Lower leg skin (tissue), 4 donors: ENCODE results near the gene SIK3. TPM values are rescaled to one million over a fixed set of nuclear protein-coding genes. Genes with fewer than 3 reads are reported as not detected.
"Not testable (repeated sequence)": the region's sequence is repeated elsewhere in the genome, so short reads cannot be mapped to it uniquely, and the experiment has no call there.

Experiments
- DNase-seq, 2 donors: peaks; one replicate each; pipeline ENCODE4 v3.0.0-alpha.2; 2019; ENCODE audit warnings: low spot score in 2 of 2
- H3K4me3 ChIP-seq: fragments of 200-600 bp; sonication (generic); 2 replicates; pipeline ENCODE4 v1.5.1; 2017; ENCODE audit warnings: mild to moderate bottlenecking, low read depth; ENCODE audit not compliant: poor library complexity, severe bottlenecking
- POLR2A ChIP-seq, 2 donors: fragments of 450-650 bp; IDR thresholded peaks; one replicate each; pipeline ENCODE4 v1.6.1; 2016 to 2017; ENCODE audit warnings: antibody characterized with exemption in 2 of 2, mild to moderate bottlenecking in 1 of 2, moderate library complexity in 1 of 2
- WGBS, 2 donors: methylation state at CpG; one replicate each; pipeline ENCODE4 v1.1.5; 2018; 5-methylcytosine and 5-hydroxymethylcytosine counted together
- intact Hi-C: fragments of 100-400 bp; cut with DNase I; formaldehyde crosslinking; loops from one replicate; pipeline ENCODE4 v1.15.0; 2023; ENCODE audit warnings: low total_unique reads
- total RNA-seq, 4 donors: library from RNA; depleted of rRNA; stranded (reverse); fragments of >200 nt; gene quantifications; one replicate each; pipeline ENCODE4 v1.1.0, GENCODE V29; 2016
- TF ChIP-seq, protein P1 (sequence below), 3 donors: fragments of 450-650 bp; IDR thresholded peaks; one replicate each; pipeline ENCODE4 v1.5.1; 2016; ENCODE audit warnings: antibody characterized with exemption in 3 of 3, mild to moderate bottlenecking in 3 of 3, moderate library complexity in 2 of 3

Gene SIK3
- total RNA-seq, 4 donors from 2014 or later = 26.7 to 37.5 (median 30.1) TPM

- TF ChIP-seq POLR2A (IDR thresholded peaks at IDR 0.05) = no peak
- TF ChIP-seq, protein P1, sequence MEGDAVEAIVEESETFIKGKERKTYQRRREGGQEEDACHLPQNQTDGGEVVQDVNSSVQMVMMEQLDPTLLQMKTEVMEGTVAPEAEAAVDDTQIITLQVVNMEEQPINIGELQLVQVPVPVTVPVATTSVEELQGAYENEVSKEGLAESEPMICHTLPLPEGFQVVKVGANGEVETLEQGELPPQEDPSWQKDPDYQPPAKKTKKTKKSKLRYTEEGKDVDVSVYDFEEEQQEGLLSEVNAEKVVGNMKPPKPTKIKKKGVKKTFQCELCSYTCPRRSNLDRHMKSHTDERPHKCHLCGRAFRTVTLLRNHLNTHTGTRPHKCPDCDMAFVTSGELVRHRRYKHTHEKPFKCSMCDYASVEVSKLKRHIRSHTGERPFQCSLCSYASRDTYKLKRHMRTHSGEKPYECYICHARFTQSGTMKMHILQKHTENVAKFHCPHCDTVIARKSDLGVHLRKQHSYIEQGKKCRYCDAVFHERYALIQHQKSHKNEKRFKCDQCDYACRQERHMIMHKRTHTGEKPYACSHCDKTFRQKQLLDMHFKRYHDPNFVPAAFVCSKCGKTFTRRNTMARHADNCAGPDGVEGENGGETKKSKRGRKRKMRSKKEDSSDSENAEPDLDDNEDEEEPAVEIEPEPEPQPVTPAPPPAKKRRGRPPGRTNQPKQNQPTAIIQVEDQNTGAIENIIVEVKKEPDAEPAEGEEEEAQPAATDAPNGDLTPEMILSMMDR (IDR thresholded peaks at IDR 0.05) = no peak
- 4 to 6% methylated on average over 5 of the region's 5 CpGs for WGBS, 2 donors
- H3K4me3 ChIP-seq = peak overlapping the region; percentile 83
- intact Hi-C loops = no loop called here
- DNase-seq = peak in 1 of 2 donors; percentile 32
Measured at GRCh38 chr11:117143390-117143789, 45.2 kb upstream of the SIK3 start.

GRCh38 chr11:117137223-117138086 is 39.2 kb upstream of the SIK3 start:
- no CpG with 5 or more reads among the region's 15 CpGs for WGBS, 2 donors
- H3K4me3 ChIP-seq, DNase-seq, intact Hi-C loops: not testable (repeated sequence)

DNA sequence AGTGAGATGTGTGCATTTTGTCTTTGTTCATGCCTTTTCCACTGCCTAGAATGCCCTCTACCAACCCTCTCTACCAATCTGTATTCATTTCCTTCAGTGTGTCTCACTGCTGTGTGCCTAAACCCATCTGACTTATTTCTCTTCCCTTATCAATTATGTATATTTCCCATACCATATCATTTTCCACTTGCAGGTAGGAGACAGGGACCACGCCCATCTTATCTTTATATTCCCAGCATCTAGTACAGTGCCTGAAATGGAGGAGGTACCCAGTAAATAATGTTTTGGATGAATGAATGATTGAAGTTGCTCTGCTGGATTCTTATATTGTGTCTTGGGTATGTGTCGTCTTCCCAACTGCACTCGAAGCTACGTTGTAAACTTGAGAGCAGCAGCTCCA is 36.8 kb upstream of the SIK3 start:
- H3K4me3 ChIP-seq, intact Hi-C loops: not testable (repeated sequence)

GRCh38 chr11:117134431-117134830 is 36.2 kb upstream of the SIK3 start:
- WGBS, 2 donors = 51 to 54% methylated on average over 2 to 3 of the region's 3 CpGs
- DNase-seq = no peak
- H3K4me3 ChIP-seq = no peak overlapping the region
- intact Hi-C loops = no loop called here
- TF ChIP-seq, protein P1 (IDR thresholded peaks at IDR 0.05) = no peak
- no peak for TF ChIP-seq POLR2A (IDR thresholded peaks at IDR 0.05)

More for the DNA sequence above, 36.8 kb upstream of the SIK3 start:
- 92% methylated on average over 1 of the region's 4 CpGs; no CpG with 5 or more reads in 1 of the 2 donors for WGBS, 2 donors
- not testable (repeated sequence) for DNase-seq

GRCh38 chr11:117130879-117131278 is 32.7 kb upstream of the SIK3 start:
- TF ChIP-seq, protein P1 (IDR thresholded peaks at IDR 0.05) = no peak
- TF ChIP-seq POLR2A (IDR thresholded peaks at IDR 0.05) = no peak
- intact Hi-C loops = no loop called here
- no peak overlapping the region for H3K4me3 ChIP-seq
- DNase-seq = no peak
- WGBS, 2 donors = 87 to 93% methylated on average over 7 of the region's 7 CpGs

DNA sequence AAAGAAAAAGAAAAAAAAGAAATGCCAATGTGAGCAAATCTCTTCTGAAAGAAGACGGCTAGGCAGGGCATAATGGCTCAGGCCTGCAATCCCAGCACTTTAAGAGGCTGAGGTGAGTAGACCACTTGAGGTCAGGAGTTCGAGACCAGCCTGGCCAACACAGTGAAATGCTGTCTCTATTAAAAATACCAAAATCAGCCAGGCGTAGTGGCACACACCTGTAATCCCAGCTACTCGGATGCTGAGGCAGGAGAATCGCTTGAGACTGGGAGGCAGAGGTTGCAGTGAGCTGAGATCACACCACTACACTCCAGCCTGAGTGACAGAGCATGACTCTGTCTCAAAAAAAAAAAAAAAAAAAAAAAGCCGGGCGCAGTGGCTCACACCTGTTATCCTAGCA is 32.2 kb upstream of the SIK3 start:
- H3K4me3 ChIP-seq, intact Hi-C loops: not testable (repeated sequence)
- DNase-seq = peak in 1 of 2 donors; percentile 25
- 94 to 98% methylated on average over 7 of the region's 7 CpGs for WGBS, 2 donors

- 68 to 77% methylated on average over 4 of the region's 4 CpGs for WGBS, 2 donors
- peak in 1 of 2 donors; percentile 17 for DNase-seq
- intact Hi-C loops = no loop called here
- no peak overlapping the region for H3K4me3 ChIP-seq
- TF ChIP-seq, protein P1 (IDR thresholded peaks at IDR 0.05) = no peak
- no peak for TF ChIP-seq POLR2A (IDR thresholded peaks at IDR 0.05)
Measured at GRCh38 chr11:117128289-117128688, 30.1 kb upstream of the SIK3 start.
